ENCODE results near the gene PSAPL1.

Gene PSAPL1

GRCh38 chr4:7398104-7398423, 36.7 kb downstream of the PSAPL1 start:
- Histone ChIP-seq H3K27me3 (ENCODE audit: insufficient read depth, low read depth) (no peaks in the 10 kb centered on the region), H3K4me1 (ENCODE audit: low read depth, poor library complexity, severe bottlenecking) (no peaks in the 10 kb centered on the region), H3K4me3 (IDR thresholded peaks at IDR 0.05; ENCODE audit: insufficient read depth, low read depth, low read length) (no peak overlapping the region), H3K9ac (no peak overlapping the region), H4K20me1 (ENCODE audit: insufficient read depth) (no peaks in the 10 kb centered on the region), H3K36me3 (ENCODE audit: insufficient read depth) (no peaks in the 10 kb centered on the region), H3K4me2 (no peak overlapping the region), H3K79me2 (ENCODE audit: insufficient read depth, low read depth) (no peaks in the 10 kb centered on the region), H3K27ac (no peak overlapping the region), H2AFZ (ENCODE audit: low read depth) (no peak overlapping the region)
- TF ChIP-seq, protein P1, sequence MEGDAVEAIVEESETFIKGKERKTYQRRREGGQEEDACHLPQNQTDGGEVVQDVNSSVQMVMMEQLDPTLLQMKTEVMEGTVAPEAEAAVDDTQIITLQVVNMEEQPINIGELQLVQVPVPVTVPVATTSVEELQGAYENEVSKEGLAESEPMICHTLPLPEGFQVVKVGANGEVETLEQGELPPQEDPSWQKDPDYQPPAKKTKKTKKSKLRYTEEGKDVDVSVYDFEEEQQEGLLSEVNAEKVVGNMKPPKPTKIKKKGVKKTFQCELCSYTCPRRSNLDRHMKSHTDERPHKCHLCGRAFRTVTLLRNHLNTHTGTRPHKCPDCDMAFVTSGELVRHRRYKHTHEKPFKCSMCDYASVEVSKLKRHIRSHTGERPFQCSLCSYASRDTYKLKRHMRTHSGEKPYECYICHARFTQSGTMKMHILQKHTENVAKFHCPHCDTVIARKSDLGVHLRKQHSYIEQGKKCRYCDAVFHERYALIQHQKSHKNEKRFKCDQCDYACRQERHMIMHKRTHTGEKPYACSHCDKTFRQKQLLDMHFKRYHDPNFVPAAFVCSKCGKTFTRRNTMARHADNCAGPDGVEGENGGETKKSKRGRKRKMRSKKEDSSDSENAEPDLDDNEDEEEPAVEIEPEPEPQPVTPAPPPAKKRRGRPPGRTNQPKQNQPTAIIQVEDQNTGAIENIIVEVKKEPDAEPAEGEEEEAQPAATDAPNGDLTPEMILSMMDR (conservative IDR thresholded peaks at IDR 0.05; ENCODE audit: low read depth, low read length), result no peak

DNA sequence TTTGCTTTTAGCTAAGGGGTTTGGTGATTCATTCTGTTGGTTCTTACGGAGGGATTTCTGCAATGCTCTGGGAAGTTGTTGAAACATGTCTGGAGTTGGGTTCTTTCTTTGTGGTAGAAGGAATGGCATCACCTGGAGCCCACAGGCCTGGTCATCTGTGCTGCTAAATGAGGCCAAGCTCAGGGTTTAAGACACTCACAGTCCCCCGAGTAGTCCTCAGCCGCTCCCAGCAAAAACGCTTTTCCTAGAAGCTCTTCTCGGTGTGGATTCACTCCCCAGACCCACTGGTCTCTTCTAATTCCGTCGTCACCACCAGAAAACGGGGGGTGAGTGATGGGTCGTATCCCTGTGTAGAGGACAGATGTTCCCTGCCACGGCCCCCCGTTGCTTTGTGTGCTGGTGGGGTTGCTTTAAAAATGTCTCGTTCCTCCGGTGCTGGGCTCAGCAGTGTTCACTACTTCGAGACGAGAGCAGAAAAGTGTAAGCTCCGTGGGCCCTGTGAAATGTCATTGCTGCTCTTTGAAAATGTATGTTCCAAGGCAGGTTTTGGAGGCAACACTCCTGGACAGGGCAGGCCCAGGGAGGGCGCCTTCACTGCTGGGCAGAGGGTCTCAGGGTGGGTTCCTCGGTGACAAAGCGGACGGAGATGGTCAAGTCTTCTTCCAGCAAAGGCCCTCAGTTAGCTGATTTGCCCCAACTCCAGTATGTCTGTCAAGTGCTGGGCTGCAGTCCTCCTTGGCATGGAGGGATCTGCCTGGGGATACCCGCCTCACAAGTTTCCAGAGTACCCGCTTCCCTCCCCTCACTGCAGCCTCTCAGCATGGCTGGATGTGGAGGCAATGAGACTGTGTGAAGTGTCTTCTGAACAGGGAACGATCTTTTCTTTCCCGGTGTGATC, 37.3 kb downstream of the PSAPL1 start:
- Histone ChIP-seq H3K4me1 (ENCODE audit: low read depth, poor library complexity, severe bottlenecking) (no peaks in the 10 kb centered on the region), H3K4me2 (no peak overlapping the region)
- TF ChIP-seq, protein P1 (conservative IDR thresholded peaks at IDR 0.05; ENCODE audit: low read depth, low read length), result no peak

GRCh38 chr4:7396186-7396910, 38.4 kb downstream of the PSAPL1 start:
- Histone ChIP-seq H3K4me1 (ENCODE audit: low read depth, poor library complexity, severe bottlenecking) (no peaks in the 10 kb centered on the region), H3K79me2 (ENCODE audit: insufficient read depth, low read depth) (no peaks in the 10 kb centered on the region), H3K9ac (no peak overlapping the region), H4K20me1 (ENCODE audit: insufficient read depth) (no peaks in the 10 kb centered on the region), H3K4me3 (IDR thresholded peaks at IDR 0.05; ENCODE audit: insufficient read depth, low read depth, low read length) (no peak overlapping the region), H3K27me3 (ENCODE audit: insufficient read depth, low read depth) (no peaks in the 10 kb centered on the region), H3K36me3 (ENCODE audit: insufficient read depth) (no peaks in the 10 kb centered on the region), H2AFZ (ENCODE audit: low read depth) (no peak overlapping the region), H3K4me2 (no peak overlapping the region), H3K27ac (no peak overlapping the region)
- TF ChIP-seq, protein P1 (conservative IDR thresholded peaks at IDR 0.05; ENCODE audit: low read depth, low read length), result no peak

More for the DNA sequence above, 37.3 kb downstream of the PSAPL1 start:
- H3K36me3 ChIP-seq (ENCODE audit: insufficient read depth), result no peaks in the 10 kb centered on the region
- no peaks in the 10 kb centered on the region for H3K79me2 ChIP-seq (ENCODE audit: insufficient read depth, low read depth)
- no peaks in the 10 kb centered on the region for H4K20me1 ChIP-seq (ENCODE audit: insufficient read depth)
- H3K27me3 ChIP-seq (ENCODE audit: insufficient read depth, low read depth), result no peaks in the 10 kb centered on the region
- H2AFZ ChIP-seq (ENCODE audit: low read depth), result no peak overlapping the region
- H3K4me3 ChIP-seq (IDR thresholded peaks at IDR 0.05; ENCODE audit: insufficient read depth, low read depth, low read length), result no peak overlapping the region
- H3K9ac ChIP-seq, result no peak overlapping the region
- H3K27ac ChIP-seq, result no peak overlapping the region

DNA sequence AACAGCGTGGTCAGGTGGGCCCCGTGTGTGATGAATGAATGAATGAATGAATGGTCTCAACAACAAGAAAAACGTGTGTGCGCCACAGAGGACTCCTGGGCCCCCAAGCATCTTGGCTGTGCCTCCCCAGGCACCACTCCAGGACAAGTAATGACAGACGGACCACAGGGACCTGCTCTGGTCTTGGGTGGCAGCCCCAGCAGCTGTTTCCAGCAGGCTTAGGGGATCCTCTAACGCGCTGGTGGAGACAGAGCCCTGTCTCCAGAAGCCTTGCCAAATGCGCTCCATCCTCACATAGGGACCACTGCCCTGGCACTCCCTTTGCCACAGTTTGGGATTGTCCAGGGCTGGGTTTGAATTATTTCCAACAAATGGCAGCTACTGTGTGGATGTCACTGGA, 39.1 kb downstream of the PSAPL1 start:
- no peaks in the 10 kb centered on the region for H3K27me3 ChIP-seq (ENCODE audit: insufficient read depth, low read depth)
- H3K27ac ChIP-seq, result no peak overlapping the region
- TF ChIP-seq, protein P1 (conservative IDR thresholded peaks at IDR 0.05; ENCODE audit: low read depth, low read length), result no peak
- no peaks in the 10 kb centered on the region for H3K4me1 ChIP-seq (ENCODE audit: low read depth, poor library complexity, severe bottlenecking)
- H3K36me3 ChIP-seq (ENCODE audit: insufficient read depth), result no peaks in the 10 kb centered on the region
- H3K4me3 ChIP-seq (IDR thresholded peaks at IDR 0.05; ENCODE audit: insufficient read depth, low read depth, low read length), result no peak overlapping the region
- H3K79me2 ChIP-seq (ENCODE audit: insufficient read depth, low read depth), result no peaks in the 10 kb centered on the region
- no peak overlapping the region for H2AFZ ChIP-seq (ENCODE audit: low read depth)
- H4K20me1 ChIP-seq (ENCODE audit: insufficient read depth), result no peaks in the 10 kb centered on the region
- H3K9ac ChIP-seq, result no peak overlapping the region
- no peak overlapping the region for H3K4me2 ChIP-seq
